IMR-90 (cell line): Measurements from ENCODE around the gene RNF138. TPM values are rescaled to one million over a fixed set of nuclear protein-coding genes. Genes with fewer than 3 reads are reported as not detected.

ENCODE experiments used
- ATAC-seq: fragments of 200-7000 bp; cut with Tn5 transposase; 2 replicates; pipeline ENCODE4 v1.9.1; 2020; ENCODE audit warnings: low read depth, mild to moderate bottlenecking, moderate library complexity
- BruUV-seq: library from RNA; stranded (reverse); fragments of 400-500 nt; replicated peaks from 2 replicates; lab custom pipeline; 2021; lab: Mats Ljungman, UMichigan
- CTCF ChIA-PET: fragments of 300-600 bp; formaldehyde crosslinking; extraction: SDS; loops from one replicate; lab custom pipeline; 2021; ENCODE audit warnings: antibody characterized with exemption; lab: Yijun Ruan, JAX
- POLR2A ChIA-PET: fragments of 300-600 bp; sonication (Branson Sonifier 250); formaldehyde crosslinking; loops from one replicate; lab custom pipeline; 2022; ENCODE audit warnings: antibody characterized with exemption; ENCODE audit not compliant: unreplicated experiment; lab: Charles Lee
- DNase-seq: peaks from one replicate; pipeline ENCODE4 v3.0.0; 2013
- H2AFZ ChIP-seq: replicated peaks from 2 replicates; pipeline ENCODE3; 2013; ENCODE audit warnings: low read length, mild to moderate bottlenecking; ENCODE audit not compliant: poor library complexity
- H2AK5ac ChIP-seq: 2 replicates; pipeline ENCODE4 v1.6.1; 2013; ENCODE audit warnings: low read depth, low read length, inconsistent platforms
- H2AK9ac ChIP-seq: replicated peaks from 2 replicates; pipeline ENCODE3; 2013; ENCODE audit warnings: mild to moderate bottlenecking, low read depth, low read length, moderate library complexity; ENCODE audit not compliant: poor library complexity
- H2BK120ac ChIP-seq: 2 replicates; pipeline ENCODE4 v1.6.1; 2013; ENCODE audit warnings: low read depth, low read length, inconsistent platforms
- H2BK15ac ChIP-seq: 3 replicates; pipeline ENCODE4 v1.6.1; 2013; ENCODE audit warnings: low read depth, low read length, inconsistent platforms
- H2BK20ac ChIP-seq: 2 replicates; pipeline ENCODE4 v1.6.1; 2013; ENCODE audit warnings: low read depth, mild to moderate bottlenecking, inconsistent platforms, low read length, moderate library complexity
- H2BK5ac ChIP-seq: 2 replicates; pipeline ENCODE4 v1.6.1; 2013; ENCODE audit warnings: mild to moderate bottlenecking, low read depth, low read length, inconsistent platforms; ENCODE audit not compliant: poor library complexity, severe bottlenecking
- H3K14ac ChIP-seq: replicated peaks from 2 replicates; pipeline ENCODE4 v1.6.1; 2013; ENCODE audit warnings: low read depth, low read length, inconsistent platforms
- H3K18ac ChIP-seq: 2 replicates; pipeline ENCODE4 v1.6.1; 2013; ENCODE audit warnings: low read depth, low read length, control low read depth
- H3K23ac ChIP-seq: 2 replicates; pipeline ENCODE4 v1.6.1; 2013; ENCODE audit warnings: low read depth, low read length, inconsistent platforms
- H3K27ac ChIP-seq: 2 replicates; pipeline ENCODE4 v1.5.1; 2013; ENCODE audit warnings: mild to moderate bottlenecking, control low read depth, low read length; ENCODE audit not compliant: insufficient read depth
- H3K27me3 ChIP-seq: 2 replicates; pipeline ENCODE4 v1.6.1; 2013; ENCODE audit warnings: low read length; ENCODE audit not compliant: control insufficient read depth, insufficient read depth
- H3K36me3 ChIP-seq: 2 replicates; pipeline ENCODE4 v1.6.1; 2013; ENCODE audit warnings: low read length, mixed read lengths; ENCODE audit not compliant: control insufficient read depth, insufficient read depth
- H3K4ac ChIP-seq: 2 replicates; pipeline ENCODE4 v1.6.1; 2013; ENCODE audit warnings: low read depth, low read length, inconsistent platforms
- H3K4me1 ChIP-seq: 2 replicates; pipeline ENCODE4 v1.6.1; 2013; ENCODE audit warnings: low read length, mixed read lengths; ENCODE audit not compliant: control insufficient read depth, insufficient read depth
- H3K4me2 ChIP-seq: 2 replicates; pipeline ENCODE4 v1.6.1; 2013; ENCODE audit warnings: low read depth, mild to moderate bottlenecking, control low read depth, low read length, moderate library complexity
- H3K4me3 ChIP-seq: 2 replicates; pipeline ENCODE4 v1.5.1; 2013; ENCODE audit warnings: low read depth, mild to moderate bottlenecking, control low read depth, low read length, moderate library complexity; ENCODE audit not compliant: insufficient read depth
- H3K56ac ChIP-seq: 2 replicates; pipeline ENCODE4 v1.6.1; 2013; ENCODE audit warnings: low read length, inconsistent platforms; ENCODE audit not compliant: insufficient read depth; ENCODE audit errors: extremely low read depth
- H3K79me1 ChIP-seq, 2 experiments: 2 replicates each; pipeline ENCODE4 v1.6.1; 2013; ENCODE audit warnings: low read length in 2 of 2, inconsistent platforms in 1 of 2, low read depth in 1 of 2
- H3K9ac ChIP-seq: 2 replicates; pipeline ENCODE4 v1.6.1; 2013; ENCODE audit warnings: low read depth, low read length, control low read depth
- H3K9me1 ChIP-seq: 2 replicates; pipeline ENCODE4 v1.6.1; 2013; ENCODE audit warnings: low read length, inconsistent platforms; ENCODE audit not compliant: insufficient read depth
- H3K9me3 ChIP-seq: 2 replicates; pipeline ENCODE4 v1.6.1; 2013; ENCODE audit warnings: low read length; ENCODE audit not compliant: control insufficient read depth, insufficient read depth
- H4K20me1 ChIP-seq: 2 replicates; pipeline ENCODE4 v1.6.1; 2013; ENCODE audit warnings: low read length, inconsistent platforms; ENCODE audit not compliant: insufficient read depth
- H4K5ac ChIP-seq: 2 replicates; pipeline ENCODE4 v1.6.1; 2013; ENCODE audit warnings: mild to moderate bottlenecking, low read depth, low read length, control low read depth
- H4K8ac ChIP-seq, 2 experiments: 2 replicates each; pipeline ENCODE4 v1.6.1; 2013; ENCODE audit warnings: low read depth in 2 of 2, low read length in 2 of 2, control low read depth in 1 of 2, inconsistent platforms in 1 of 2
- H4K91ac ChIP-seq: 2 replicates; pipeline ENCODE4 v1.6.1; 2013; ENCODE audit warnings: low read depth, low read length, inconsistent platforms; ENCODE audit not compliant: insufficient read depth
- BHLHE40 ChIP-seq: fragments of 150-350 bp; IDR thresholded peaks from 2 replicates; pipeline ENCODE4 v1.6.1; 2016; ENCODE audit warnings: mild to moderate bottlenecking, low read depth, low read length
- CEBPB ChIP-seq: IDR thresholded peaks from 2 replicates; pipeline ENCODE4 v1.6.1; 2012; ENCODE audit warnings: low read depth, low read length, improper control_type of control experiment
- CHD1 ChIP-seq: IDR thresholded peaks from 2 replicates; pipeline ENCODE4 v1.6.1; 2012; ENCODE audit warnings: low read depth, low read length, improper control_type of control experiment
- FOS ChIP-seq: fragments of 150-350 bp; IDR thresholded peaks from 2 replicates; pipeline ENCODE4 v1.6.1; 2016; ENCODE audit warnings: low read depth, low read length
- MAFK ChIP-seq: IDR thresholded peaks from 2 replicates; pipeline ENCODE4 v1.6.1; 2012; ENCODE audit warnings: low read depth, low read length, improper control_type of control experiment
- MAZ ChIP-seq: IDR thresholded peaks from 2 replicates; pipeline ENCODE4 v1.6.1; 2012; ENCODE audit warnings: low read depth, mild to moderate bottlenecking, low read length, improper control_type of control experiment, moderate library complexity, borderline replicate concordance
- MXI1 ChIP-seq: IDR thresholded peaks from 2 replicates; pipeline ENCODE4 v1.6.1; 2012; ENCODE audit warnings: low read depth, mild to moderate bottlenecking, low read length, moderate library complexity, borderline replicate concordance
- NFE2L2 ChIP-seq: fragments of 150-350 bp; IDR thresholded peaks from 2 replicates; pipeline ENCODE4 v1.6.1; 2016; ENCODE audit warnings: low read depth, mild to moderate bottlenecking, low read length
- POLR2A ChIP-seq: IDR thresholded peaks from 2 replicates; pipeline ENCODE4 v1.6.1; 2012; ENCODE audit warnings: mild to moderate bottlenecking, low read depth, low read length
- RAD21 ChIP-seq: IDR thresholded peaks from 2 replicates; pipeline ENCODE4 v1.6.1; 2012; ENCODE audit warnings: low read length, improper control_type of control experiment
- RCOR1 ChIP-seq: IDR thresholded peaks from 2 replicates; pipeline ENCODE4 v1.6.1; 2012; ENCODE audit warnings: mild to moderate bottlenecking, low read length, improper control_type of control experiment; ENCODE audit not compliant: insufficient replicate concordance
- RFX5 ChIP-seq: IDR thresholded peaks from 2 replicates; pipeline ENCODE4 v1.8.0; 2012; ENCODE audit warnings: low read depth, mild to moderate bottlenecking, low read length, moderate library complexity
- SMC3 ChIP-seq: fragments of 150-350 bp; IDR thresholded peaks from 2 replicates; pipeline ENCODE4 v1.6.1; 2016; ENCODE audit warnings: low read depth, mild to moderate bottlenecking, antibody characterized with exemption, low read length, moderate library complexity
- WGBS, 2 experiments: methylation state at CpG; one replicate each; pipeline versions ENCODE4 v1.1.5 to v1.1.7; 2013; ENCODE audit warnings: missing lambda C conversion rate in 2 of 2; ENCODE audit not compliant: insufficient read length in 1 of 2; ENCODE audit errors: extremely low coverage in 2 of 2; 5-methylcytosine and 5-hydroxymethylcytosine counted together
- dilution Hi-C: fragments of 300-500 bp; cut with HindIII; formaldehyde crosslinking; loops from one replicate; pipeline ENCODE4 v1.14.3; 2018; ENCODE audit warnings: low sequenced_read_pairs; ENCODE audit not compliant: unreplicated experiment
- in situ Hi-C: fragments of 300-500 bp; cut with MboI; formaldehyde crosslinking; loops from 3 replicates; pipeline ENCODE4 v1.14.3; 2019; ENCODE audit warnings: low sequenced_read_pairs, inconsistent platforms, mixed read lengths
- intact Hi-C: fragments of 100-400 bp; cut with micrococcal nuclease; formaldehyde crosslinking; loops from 2 replicates; pipeline ENCODE4 v1.10.0; 2022
- polyA plus RNA-seq, 3 experiments: library from polyadenylated mRNA; depleted of rRNA; stranded (reverse); fragments of >200 nt; gene quantifications; 2 replicates each; pipeline ENCODE4 v1.2.3, GENCODE V29; 2012; ENCODE audit warnings: low replicate concordance in 1 of 3
- total RNA-seq: library from RNA; depleted of rRNA; stranded (reverse); fragments of >200 nt; gene quantifications from 2 replicates; pipeline ENCODE4 v1.2.3, GENCODE V29; 2012
- TF ChIP-seq, protein P1 (sequence below): fragments of 150-350 bp; IDR thresholded peaks from 2 replicates; pipeline ENCODE4 v1.6.1; 2016; ENCODE audit warnings: low read depth, mild to moderate bottlenecking, low read length, moderate library complexity, borderline replicate concordance
- TF ChIP-seq, protein P2 (sequence below): conservative IDR thresholded peaks from 2 replicates; pipeline ENCODE4 v1.5.1; 2012; ENCODE audit warnings: mild to moderate bottlenecking, low read depth, low read length, improper control_type of control experiment
- TF ChIP-seq, protein P3 (sequence below): fragments of 150-350 bp; IDR thresholded peaks from 2 replicates; pipeline ENCODE4 v1.6.1; 2017; ENCODE audit warnings: mild to moderate bottlenecking, antibody characterized with exemption, low read length, low read depth

The RNF138 gene
- total and polyA plus RNA-seq, 2 of the 4 experiments (the other 2 are of a cell fraction): 18.1 to 36.0 TPM

DNA sequence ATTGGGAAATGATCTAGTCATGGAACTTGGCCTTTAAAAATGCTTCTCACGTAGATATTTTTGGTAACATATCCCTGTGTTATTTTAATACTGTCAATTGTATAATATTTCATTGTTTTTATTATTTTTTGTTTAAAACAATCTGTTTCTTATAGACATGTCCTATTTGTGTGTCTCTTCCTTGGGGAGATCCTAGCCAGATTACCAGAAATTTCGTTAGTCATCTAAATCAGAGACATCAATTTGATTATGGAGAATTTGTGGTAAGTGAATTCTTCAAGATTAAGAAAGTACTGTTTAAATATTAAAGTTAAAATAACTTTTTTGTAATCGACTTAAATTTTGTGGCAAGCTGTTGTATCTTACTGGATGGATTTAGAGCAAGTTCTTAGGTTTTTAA is 34.9 kb downstream of the RNF138 start:
- no peak overlapping the region for H3K23ac ChIP-seq
- no peak overlapping the region for H4K91ac ChIP-seq
- no peak overlapping the region for H2AFZ ChIP-seq
- H3K56ac ChIP-seq: no peak overlapping the region
- H3K4me3 ChIP-seq: no peak overlapping the region
- in situ Hi-C loops: no loop called here
- no peaks in the 10 kb centered on the region for H4K20me1 ChIP-seq
- no peak overlapping the region for H2BK20ac ChIP-seq
- WGBS, 2 experiments: no CpG with 5 or more reads among the region's 3 CpGs
- H3K27ac ChIP-seq: no peak overlapping the region
- no peaks in the 10 kb centered on the region for H3K9me1 ChIP-seq
- H3K4ac ChIP-seq: no peak overlapping the region
- H2BK5ac ChIP-seq: no peak overlapping the region
- H3K4me1 ChIP-seq: no peaks in the 10 kb centered on the region
- dilution Hi-C loops: no loop called here
- H2BK120ac ChIP-seq: no peak overlapping the region
- no peak overlapping the region for H2AK9ac ChIP-seq
- no peak overlapping the region for H2AK5ac ChIP-seq
- TF ChIP-seq, protein P1, sequence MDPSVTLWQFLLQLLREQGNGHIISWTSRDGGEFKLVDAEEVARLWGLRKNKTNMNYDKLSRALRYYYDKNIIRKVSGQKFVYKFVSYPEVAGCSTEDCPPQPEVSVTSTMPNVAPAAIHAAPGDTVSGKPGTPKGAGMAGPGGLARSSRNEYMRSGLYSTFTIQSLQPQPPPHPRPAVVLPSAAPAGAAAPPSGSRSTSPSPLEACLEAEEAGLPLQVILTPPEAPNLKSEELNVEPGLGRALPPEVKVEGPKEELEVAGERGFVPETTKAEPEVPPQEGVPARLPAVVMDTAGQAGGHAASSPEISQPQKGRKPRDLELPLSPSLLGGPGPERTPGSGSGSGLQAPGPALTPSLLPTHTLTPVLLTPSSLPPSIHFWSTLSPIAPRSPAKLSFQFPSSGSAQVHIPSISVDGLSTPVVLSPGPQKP: no peak
- no peak for TF ChIP-seq FOS
- TF ChIP-seq BHLHE40: no peak
- no peak for TF ChIP-seq SMC3
- TF ChIP-seq RCOR1: no peak
- TF ChIP-seq MXI1: no peak
- TF ChIP-seq, protein P2, sequence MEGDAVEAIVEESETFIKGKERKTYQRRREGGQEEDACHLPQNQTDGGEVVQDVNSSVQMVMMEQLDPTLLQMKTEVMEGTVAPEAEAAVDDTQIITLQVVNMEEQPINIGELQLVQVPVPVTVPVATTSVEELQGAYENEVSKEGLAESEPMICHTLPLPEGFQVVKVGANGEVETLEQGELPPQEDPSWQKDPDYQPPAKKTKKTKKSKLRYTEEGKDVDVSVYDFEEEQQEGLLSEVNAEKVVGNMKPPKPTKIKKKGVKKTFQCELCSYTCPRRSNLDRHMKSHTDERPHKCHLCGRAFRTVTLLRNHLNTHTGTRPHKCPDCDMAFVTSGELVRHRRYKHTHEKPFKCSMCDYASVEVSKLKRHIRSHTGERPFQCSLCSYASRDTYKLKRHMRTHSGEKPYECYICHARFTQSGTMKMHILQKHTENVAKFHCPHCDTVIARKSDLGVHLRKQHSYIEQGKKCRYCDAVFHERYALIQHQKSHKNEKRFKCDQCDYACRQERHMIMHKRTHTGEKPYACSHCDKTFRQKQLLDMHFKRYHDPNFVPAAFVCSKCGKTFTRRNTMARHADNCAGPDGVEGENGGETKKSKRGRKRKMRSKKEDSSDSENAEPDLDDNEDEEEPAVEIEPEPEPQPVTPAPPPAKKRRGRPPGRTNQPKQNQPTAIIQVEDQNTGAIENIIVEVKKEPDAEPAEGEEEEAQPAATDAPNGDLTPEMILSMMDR: no peak
- no peak for TF ChIP-seq MAFK
- no peak for TF ChIP-seq RAD21
- TF ChIP-seq MAZ: no peak
- TF ChIP-seq RFX5: no peak
- TF ChIP-seq, protein P3, sequence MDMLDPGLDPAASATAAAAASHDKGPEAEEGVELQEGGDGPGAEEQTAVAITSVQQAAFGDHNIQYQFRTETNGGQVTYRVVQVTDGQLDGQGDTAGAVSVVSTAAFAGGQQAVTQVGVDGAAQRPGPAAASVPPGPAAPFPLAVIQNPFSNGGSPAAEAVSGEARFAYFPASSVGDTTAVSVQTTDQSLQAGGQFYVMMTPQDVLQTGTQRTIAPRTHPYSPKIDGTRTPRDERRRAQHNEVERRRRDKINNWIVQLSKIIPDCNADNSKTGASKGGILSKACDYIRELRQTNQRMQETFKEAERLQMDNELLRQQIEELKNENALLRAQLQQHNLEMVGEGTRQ: no peak
- no peak for TF ChIP-seq POLR2A
- no peak for TF ChIP-seq CEBPB
- no peak for TF ChIP-seq NFE2L2
- TF ChIP-seq CHD1: no peak
- peaks cover 3% of the 10 kb centered on the region for H3K36me3 ChIP-seq
- DNase-seq (no peak), ATAC-seq (no peak)
- no peak overlapping the region for H3K9ac ChIP-seq
- ChIA-PET POLR2A (no interaction called here), CTCF (no interaction called here)
- H3K9me3 ChIP-seq: no peaks in the 10 kb centered on the region
- no peak overlapping the region for H4K8ac ChIP-seq
- no peak overlapping the region for H4K5ac ChIP-seq
- H3K14ac ChIP-seq: no peak overlapping the region
- H3K27me3 ChIP-seq: no peaks in the 10 kb centered on the region
- no peak overlapping the region for H2BK15ac ChIP-seq
- intact Hi-C loops: no loop called here
- H3K18ac ChIP-seq: no peak overlapping the region
- no TSS peak for BruUV-seq
- no peak overlapping the region for H3K4me2 ChIP-seq
- no peaks in the 10 kb centered on the region for H3K79me1 ChIP-seq
